ENCODE results near the gene ITPR1. TPM values are rescaled to one million over a fixed set of nuclear protein-coding genes. Genes with fewer than 3 reads are reported as not detected.

Gene ITPR1
- total and polyA plus RNA-seq, 4 donors: 3.7 to 39.4 (median 8.2) TPM

DNA sequence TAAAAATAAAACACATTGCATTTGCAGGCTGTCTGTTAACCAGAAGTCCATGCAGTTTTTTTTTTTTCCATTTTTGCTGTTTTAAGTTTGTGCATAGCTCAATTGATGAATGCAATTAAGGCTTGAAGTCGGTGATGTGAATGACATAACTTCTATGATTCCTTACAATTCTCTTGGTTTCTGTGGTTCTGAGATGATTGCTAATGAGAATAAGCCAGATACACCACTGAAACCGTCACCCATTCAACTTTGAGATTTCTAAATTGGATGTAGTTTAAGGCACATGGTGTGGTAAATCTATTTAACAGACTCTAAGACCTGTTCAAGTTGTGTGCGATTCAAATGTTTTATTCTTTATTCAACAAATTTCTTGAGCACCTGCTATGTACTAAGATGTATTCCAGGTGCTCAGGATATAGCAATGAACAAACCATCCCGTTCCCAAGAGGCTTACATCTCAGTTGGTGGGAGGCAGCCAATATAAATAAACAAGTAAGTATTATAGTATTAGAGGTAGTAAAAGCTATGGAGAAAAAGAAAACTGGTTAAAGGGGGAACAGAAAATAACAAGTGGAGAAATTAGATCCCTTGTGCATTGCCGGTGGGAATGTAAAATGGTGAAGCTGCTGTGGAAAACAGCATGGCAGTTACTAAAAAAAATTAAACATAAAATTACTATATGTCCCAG is 4.0 kb downstream of the ITPR1 start:
- H3K4me1 ChIP-seq (ENCODE audit: control insufficient read depth in 4 of 4, insufficient read depth in 4 of 4, low read length in 3 of 4): peaks cover 0 to 21% (median 8%) of the 10 kb centered on the region in 4 donors
- no peak overlapping the region for H3K27ac ChIP-seq (ENCODE audit: low read depth in 1 of 2, low read length in 2 of 2)
- no peaks in the 10 kb centered on the region for H3K9me3 ChIP-seq (ENCODE audit: control insufficient read depth in 4 of 4, low read length in 3 of 4)
- DNase-seq (ENCODE audit: low spot score): no peak
- TF ChIP-seq, protein P1, sequence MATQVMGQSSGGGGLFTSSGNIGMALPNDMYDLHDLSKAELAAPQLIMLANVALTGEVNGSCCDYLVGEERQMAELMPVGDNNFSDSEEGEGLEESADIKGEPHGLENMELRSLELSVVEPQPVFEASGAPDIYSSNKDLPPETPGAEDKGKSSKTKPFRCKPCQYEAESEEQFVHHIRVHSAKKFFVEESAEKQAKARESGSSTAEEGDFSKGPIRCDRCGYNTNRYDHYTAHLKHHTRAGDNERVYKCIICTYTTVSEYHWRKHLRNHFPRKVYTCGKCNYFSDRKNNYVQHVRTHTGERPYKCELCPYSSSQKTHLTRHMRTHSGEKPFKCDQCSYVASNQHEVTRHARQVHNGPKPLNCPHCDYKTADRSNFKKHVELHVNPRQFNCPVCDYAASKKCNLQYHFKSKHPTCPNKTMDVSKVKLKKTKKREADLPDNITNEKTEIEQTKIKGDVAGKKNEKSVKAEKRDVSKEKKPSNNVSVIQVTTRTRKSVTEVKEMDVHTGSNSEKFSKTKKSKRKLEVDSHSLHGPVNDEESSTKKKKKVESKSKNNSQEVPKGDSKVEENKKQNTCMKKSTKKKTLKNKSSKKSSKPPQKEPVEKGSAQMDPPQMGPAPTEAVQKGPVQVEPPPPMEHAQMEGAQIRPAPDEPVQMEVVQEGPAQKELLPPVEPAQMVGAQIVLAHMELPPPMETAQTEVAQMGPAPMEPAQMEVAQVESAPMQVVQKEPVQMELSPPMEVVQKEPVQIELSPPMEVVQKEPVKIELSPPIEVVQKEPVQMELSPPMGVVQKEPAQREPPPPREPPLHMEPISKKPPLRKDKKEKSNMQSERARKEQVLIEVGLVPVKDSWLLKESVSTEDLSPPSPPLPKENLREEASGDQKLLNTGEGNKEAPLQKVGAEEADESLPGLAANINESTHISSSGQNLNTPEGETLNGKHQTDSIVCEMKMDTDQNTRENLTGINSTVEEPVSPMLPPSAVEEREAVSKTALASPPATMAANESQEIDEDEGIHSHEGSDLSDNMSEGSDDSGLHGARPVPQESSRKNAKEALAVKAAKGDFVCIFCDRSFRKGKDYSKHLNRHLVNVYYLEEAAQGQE (IDR thresholded peaks at IDR 0.05): no peak
- TF ChIP-seq RXRA (IDR thresholded peaks at IDR 0.05) (no peak), TAF1 (conservative IDR thresholded peaks at IDR 0.05) (no peak), JUND (IDR thresholded peaks at IDR 0.05) (no peak), RAD21 (IDR thresholded peaks at IDR 0.05) (no peak), EGR1 (IDR thresholded peaks at IDR 0.05; ENCODE audit: low read depth in 2 of 2) (no peak), FOXA1 (IDR thresholded peaks at IDR 0.05) (no peak), GABPA (IDR thresholded peaks at IDR 0.05 in 1 of 2, conservative IDR thresholded peaks at IDR 0.05 in 1 of 2) (no peak), SP1 (IDR thresholded peaks at IDR 0.05) (no peak), NR2F2 (IDR thresholded peaks at IDR 0.05) (no peak), HNF4A (conservative IDR thresholded peaks at IDR 0.05) (no peak), HNF4G (IDR thresholded peaks at IDR 0.05) (no peak), YY1 (IDR thresholded peaks at IDR 0.05) (no peak), FOXA2 (IDR thresholded peaks at IDR 0.05) (no peak)
- TF ChIP-seq, protein P2, sequence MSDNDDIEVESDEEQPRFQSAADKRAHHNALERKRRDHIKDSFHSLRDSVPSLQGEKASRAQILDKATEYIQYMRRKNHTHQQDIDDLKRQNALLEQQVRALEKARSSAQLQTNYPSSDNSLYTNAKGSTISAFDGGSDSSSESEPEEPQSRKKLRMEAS (IDR thresholded peaks at IDR 0.05): no peak
- TF ChIP-seq, protein P3, sequence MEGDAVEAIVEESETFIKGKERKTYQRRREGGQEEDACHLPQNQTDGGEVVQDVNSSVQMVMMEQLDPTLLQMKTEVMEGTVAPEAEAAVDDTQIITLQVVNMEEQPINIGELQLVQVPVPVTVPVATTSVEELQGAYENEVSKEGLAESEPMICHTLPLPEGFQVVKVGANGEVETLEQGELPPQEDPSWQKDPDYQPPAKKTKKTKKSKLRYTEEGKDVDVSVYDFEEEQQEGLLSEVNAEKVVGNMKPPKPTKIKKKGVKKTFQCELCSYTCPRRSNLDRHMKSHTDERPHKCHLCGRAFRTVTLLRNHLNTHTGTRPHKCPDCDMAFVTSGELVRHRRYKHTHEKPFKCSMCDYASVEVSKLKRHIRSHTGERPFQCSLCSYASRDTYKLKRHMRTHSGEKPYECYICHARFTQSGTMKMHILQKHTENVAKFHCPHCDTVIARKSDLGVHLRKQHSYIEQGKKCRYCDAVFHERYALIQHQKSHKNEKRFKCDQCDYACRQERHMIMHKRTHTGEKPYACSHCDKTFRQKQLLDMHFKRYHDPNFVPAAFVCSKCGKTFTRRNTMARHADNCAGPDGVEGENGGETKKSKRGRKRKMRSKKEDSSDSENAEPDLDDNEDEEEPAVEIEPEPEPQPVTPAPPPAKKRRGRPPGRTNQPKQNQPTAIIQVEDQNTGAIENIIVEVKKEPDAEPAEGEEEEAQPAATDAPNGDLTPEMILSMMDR (IDR thresholded peaks at IDR 0.05; ENCODE audit: low read depth, low read length, missing input control): no peak
- TF ChIP-seq, protein P4, sequence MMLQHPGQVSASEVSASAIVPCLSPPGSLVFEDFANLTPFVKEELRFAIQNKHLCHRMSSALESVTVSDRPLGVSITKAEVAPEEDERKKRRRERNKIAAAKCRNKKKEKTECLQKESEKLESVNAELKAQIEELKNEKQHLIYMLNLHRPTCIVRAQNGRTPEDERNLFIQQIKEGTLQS (IDR thresholded peaks at IDR 0.05): no peak
- peaks cover 0 to 1% (median 0%) of the 10 kb centered on the region in 4 donors for H3K36me3 ChIP-seq (ENCODE audit: control insufficient read depth in 4 of 4, insufficient read depth in 3 of 4, low read depth in 1 of 4, low read length in 3 of 4)
- H3K27me3 ChIP-seq (ENCODE audit: control insufficient read depth in 4 of 4, insufficient read depth in 4 of 4, low read length in 3 of 4): no peaks in the 10 kb centered on the region
- WGBS: 65% methylated on average over 5 of the region's 5 CpGs
- H3K9ac ChIP-seq (ENCODE audit: low read depth in 1 of 2, low read length in 2 of 2): no peak overlapping the region
- H3K4me3 ChIP-seq (ENCODE audit: low read depth in 1 of 3, low read length in 3 of 3): no peak overlapping the region

DNA sequence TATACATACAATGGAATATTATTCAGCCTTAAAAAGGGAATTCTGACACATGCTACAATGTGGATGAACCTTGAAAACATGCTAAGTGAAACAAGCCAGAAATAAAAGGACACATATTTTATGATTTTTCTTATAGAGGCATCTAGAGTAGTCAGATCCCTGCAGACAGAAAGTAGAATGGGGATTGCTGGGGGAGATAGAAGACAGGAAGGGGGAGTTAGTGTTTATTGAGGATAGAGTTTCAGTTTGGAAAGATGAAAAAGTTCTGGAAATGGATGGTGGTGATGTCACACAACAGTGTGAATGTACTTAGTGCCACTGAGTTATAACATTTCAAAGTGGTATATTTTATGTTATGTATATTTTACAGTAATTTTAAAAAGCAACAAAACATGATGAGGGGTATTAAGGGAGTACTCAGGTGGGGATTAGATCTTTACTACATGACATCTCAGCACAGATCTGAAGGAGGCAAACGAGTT is 4.7 kb downstream of the ITPR1 start:
- Histone ChIP-seq H3K36me3 (ENCODE audit: control insufficient read depth in 4 of 4, insufficient read depth in 3 of 4, low read depth in 1 of 4, low read length in 3 of 4) (peaks cover 0 to 1% (median 0%) of the 10 kb centered on the region in 4 donors), H3K9ac (ENCODE audit: low read depth in 1 of 2, low read length in 2 of 2) (no peak overlapping the region), H3K4me3 (ENCODE audit: low read depth in 1 of 3, low read length in 3 of 3) (no peak overlapping the region), H3K4me1 (ENCODE audit: control insufficient read depth in 4 of 4, insufficient read depth in 4 of 4, low read length in 3 of 4) (peaks cover 0 to 17% (median 6%) of the 10 kb centered on the region in 4 donors), H3K27me3 (ENCODE audit: control insufficient read depth in 4 of 4, insufficient read depth in 4 of 4, low read length in 3 of 4) (no peaks in the 10 kb centered on the region), H3K9me3 (ENCODE audit: control insufficient read depth in 4 of 4, low read length in 3 of 4) (no peaks in the 10 kb centered on the region), H3K27ac (ENCODE audit: low read depth in 1 of 2, low read length in 2 of 2) (no peak overlapping the region)
- DNase-seq (ENCODE audit: low spot score): no peak
- no peak for TF ChIP-seq RAD21 (IDR thresholded peaks at IDR 0.05)
- no peak for TF ChIP-seq GABPA (IDR thresholded peaks at IDR 0.05 in 1 of 2, conservative IDR thresholded peaks at IDR 0.05 in 1 of 2)
- no peak for TF ChIP-seq EGR1 (IDR thresholded peaks at IDR 0.05; ENCODE audit: low read depth in 2 of 2)
- TF ChIP-seq, protein P2 (IDR thresholded peaks at IDR 0.05): no peak
- no peak for TF ChIP-seq TAF1 (conservative IDR thresholded peaks at IDR 0.05)
- TF ChIP-seq, protein P4 (IDR thresholded peaks at IDR 0.05): no peak
- no peak for TF ChIP-seq HNF4G (IDR thresholded peaks at IDR 0.05)
- TF ChIP-seq, protein P5, sequence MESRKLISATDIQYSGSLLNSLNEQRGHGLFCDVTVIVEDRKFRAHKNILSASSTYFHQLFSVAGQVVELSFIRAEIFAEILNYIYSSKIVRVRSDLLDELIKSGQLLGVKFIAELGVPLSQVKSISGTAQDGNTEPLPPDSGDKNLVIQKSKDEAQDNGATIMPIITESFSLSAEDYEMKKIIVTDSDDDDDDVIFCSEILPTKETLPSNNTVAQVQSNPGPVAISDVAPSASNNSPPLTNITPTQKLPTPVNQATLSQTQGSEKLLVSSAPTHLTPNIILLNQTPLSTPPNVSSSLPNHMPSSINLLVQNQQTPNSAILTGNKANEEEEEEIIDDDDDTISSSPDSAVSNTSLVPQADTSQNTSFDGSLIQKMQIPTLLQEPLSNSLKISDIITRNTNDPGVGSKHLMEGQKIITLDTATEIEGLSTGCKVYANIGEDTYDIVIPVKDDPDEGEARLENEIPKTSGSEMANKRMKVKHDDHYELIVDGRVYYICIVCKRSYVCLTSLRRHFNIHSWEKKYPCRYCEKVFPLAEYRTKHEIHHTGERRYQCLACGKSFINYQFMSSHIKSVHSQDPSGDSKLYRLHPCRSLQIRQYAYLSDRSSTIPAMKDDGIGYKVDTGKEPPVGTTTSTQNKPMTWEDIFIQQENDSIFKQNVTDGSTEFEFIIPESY (IDR thresholded peaks at IDR 0.05): no peak
- TF ChIP-seq FOXA1 (IDR thresholded peaks at IDR 0.05): no peak
- WGBS: 67% methylated on average over 1 of the region's 1 CpG
